Suppressor macrophage (primary cell): ENCODE measurements around the gene GOPC.

Experiments used
- DNase-seq, 4 experiments: peaks; one replicate each; pipeline ENCODE4 v3.0.0-alpha.2; 2020 to 2022

Gene GOPC

GRCh38 chr6:117595099-117595923 lies 7.0 kb downstream of the GOPC start:
- no peak for DNase-seq

- no peak for DNase-seq
These were observed 9.1 kb downstream of the GOPC start for GRCh38 chr6:117592983-117593759.

GRCh38 chr6:117591405-117591804 lies 10.9 kb downstream of the GOPC start:
- DNase-seq, result no peak

DNA sequence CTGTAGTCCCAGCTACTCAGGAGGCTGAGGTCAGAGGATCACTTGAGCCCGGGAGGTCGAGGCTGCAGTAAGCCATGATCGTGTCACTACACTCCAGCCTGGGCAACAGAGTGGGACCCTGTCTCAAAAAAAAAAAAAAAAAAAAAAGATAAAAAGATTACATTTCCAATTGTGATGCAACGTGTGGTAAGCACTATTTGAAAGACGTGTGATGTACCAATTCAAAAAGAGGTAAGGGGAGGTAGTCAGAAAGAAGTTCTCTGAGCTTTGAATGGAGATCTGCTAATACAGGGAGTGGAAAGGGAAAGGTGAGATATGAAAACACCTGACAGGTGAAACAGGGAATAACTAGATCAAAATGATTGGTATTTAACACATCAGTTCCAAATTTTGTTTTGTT lies 11.9 kb downstream of the GOPC start:
- no peak for DNase-seq

- DNase-seq, result no peak
These were observed 16.7 kb downstream of the GOPC start for GRCh38 chr6:117585647-117586046.

DNA sequence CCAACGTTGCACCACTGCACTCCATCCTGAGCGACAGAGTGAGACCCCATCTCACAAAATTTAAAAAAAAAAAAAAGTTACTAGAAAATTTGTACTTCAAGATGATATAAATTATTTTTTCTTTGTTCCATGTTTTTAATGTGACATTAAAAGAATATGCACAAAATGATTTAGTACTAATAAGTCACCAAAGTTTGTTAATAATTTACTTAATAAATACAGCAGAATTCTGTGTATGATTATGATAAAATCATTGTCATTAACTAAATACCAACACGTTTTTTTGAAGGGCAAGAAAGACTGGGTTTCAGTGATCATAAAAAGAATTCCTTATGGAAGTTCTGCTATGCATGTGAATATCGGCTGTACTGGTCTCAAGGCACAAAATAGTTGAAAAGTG lies 28.1 kb downstream of the GOPC start:
- DNase-seq, result no peak

DNA sequence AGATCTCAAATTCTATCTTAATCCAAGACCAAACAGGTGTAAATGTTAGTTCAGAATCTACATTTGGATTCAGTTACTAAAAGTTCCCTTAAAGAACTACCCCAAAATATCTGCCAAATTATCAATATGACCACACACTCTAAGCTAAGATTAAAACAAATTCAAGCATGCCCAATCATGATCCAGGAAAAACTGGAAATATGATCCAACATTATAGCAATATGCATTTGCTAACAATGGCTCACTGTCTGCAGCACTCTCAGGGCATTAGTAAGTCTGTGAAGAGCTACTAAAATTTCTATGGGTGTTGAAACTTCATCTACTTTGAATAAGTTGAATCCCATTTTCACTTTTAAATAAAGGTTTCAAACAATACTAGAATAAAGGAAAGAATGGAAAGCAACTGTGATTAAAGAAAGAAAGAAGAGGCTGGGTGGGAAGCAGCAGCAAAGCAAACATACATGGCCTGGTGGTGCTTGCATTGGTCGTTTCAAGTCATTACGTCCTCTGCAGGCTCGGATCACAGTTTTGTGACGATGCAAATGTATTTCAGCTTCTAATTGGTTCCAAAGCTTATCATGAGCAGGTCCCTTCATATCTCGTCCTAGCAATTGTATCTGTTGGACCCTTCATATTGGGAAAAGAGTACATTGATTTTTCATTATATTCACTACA lies 29.2 kb downstream of the GOPC start:
- DNase-seq, result no peak

GRCh38 chr6:117568831-117569410 lies 33.4 kb downstream of the GOPC start:
- DNase-seq, result no peak

DNA sequence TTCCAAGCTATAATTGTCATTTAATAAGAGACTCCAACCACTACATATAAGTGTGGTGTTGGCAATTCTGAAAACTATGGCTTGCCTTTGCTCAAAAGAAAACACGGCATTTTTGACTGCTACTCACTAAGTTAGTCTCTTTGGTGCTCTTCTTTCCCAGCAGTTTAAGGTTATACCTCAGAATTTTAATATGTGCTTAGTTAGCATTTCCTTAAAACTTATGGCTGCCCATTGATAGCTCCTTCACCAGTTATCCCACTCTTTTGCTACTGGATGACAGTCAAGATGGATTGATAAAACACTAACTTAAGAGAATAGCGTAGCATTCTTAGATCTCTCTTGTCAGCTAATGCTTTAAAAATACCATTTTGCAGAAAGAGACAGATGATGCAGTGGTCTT lies 34.1 kb downstream of the GOPC start:
- no peak for DNase-seq

DNA sequence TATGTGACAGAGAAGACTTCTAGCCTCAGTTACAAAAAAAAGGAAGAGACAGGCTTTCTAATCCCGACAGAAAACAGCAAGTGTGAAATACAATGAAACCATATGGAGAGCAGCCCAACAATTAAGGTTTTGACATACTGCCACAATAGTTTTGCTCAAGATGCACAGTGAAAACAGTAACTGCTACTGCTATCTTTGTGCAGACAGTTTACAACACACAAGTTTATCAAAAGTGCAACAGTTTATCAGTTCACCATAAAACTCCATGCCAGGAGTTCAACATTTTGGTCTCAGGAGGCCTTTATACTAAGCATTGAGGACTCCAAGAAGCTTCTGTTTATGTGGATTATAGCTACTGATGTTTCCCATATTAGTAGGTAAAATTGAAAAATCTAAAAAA lies 37.6 kb downstream of the GOPC start:
- DNase-seq, result no peak

DNA sequence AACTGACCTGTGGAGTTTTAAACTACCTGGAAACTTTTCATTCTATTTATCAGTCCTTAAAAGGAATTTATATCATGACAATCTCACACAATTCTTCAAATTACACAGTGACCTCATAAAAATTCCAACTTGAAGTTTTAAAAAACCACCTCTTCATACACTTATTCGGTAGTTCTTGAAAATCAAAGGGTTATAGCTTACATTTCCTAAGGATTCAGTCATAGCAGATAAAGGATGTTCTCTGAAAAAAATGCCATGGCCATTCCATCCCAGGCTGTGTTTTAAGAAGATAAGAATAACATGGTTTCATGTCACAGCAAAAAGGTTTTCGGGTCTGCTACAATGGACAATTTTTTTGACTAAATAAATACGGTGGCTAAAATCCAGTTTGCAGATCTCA lies 41.2 kb downstream of the GOPC start:
- no peak for DNase-seq

GRCh38 chr6:117559299-117559698 lies 43.0 kb downstream of the GOPC start:
- DNase-seq, result no peak

- no peak for DNase-seq
These were observed 43.5 kb downstream of the GOPC start for GRCh38 chr6:117558818-117559217.

- no peak for DNase-seq
These were observed 44.4 kb downstream of the GOPC start for GRCh38 chr6:117557951-117558350.

- DNase-seq, result peak; percentile 55 to 88 (median 65)
These were observed 46.3 kb downstream of the GOPC start for GRCh38 chr6:117555882-117556498.

- DNase-seq, result peak; percentile 5 to 39 (median 15)
These were observed 47.0 kb downstream of the GOPC start for GRCh38 chr6:117555262-117555849.

DNA sequence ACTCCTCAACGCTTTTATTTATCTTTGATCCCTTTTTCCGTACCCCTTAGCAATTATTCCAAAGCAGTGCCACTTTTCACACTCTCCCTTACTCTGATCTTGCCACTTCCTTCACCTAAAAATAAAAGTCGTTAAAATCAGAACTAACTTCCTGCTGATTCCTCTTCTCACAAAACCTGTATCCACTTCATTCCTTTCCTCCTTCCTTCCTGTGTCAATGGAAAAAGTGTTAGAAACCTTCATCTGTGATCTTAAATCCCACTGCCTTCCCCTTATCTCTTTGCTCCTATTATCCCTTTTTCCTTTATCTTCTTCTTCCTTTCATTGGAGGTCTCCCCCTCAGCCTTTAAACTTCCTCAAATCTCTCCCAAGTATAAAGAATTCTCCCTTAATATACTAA lies 49.2 kb downstream of the GOPC start:
- no peak for DNase-seq

DNA sequence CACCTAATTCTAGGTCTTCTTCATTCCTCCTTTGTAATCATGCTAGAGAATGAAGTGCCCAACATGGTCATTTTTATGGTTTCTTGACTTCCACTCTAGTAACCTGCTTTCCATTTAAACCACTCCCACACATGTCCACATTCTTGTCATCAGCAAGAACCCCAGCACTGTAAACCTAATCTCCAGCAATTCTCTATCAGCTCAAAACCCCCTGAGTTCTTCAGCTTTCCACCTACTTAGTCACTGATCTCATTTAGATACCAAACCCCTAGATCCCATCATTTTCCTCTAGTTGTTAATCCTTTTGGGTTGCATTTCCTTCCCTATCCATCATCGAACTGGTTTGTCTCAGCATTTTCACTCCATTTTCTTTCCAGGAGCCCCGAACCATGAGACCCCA lies 49.7 kb downstream of the GOPC start:
- DNase-seq, result no peak

DNA sequence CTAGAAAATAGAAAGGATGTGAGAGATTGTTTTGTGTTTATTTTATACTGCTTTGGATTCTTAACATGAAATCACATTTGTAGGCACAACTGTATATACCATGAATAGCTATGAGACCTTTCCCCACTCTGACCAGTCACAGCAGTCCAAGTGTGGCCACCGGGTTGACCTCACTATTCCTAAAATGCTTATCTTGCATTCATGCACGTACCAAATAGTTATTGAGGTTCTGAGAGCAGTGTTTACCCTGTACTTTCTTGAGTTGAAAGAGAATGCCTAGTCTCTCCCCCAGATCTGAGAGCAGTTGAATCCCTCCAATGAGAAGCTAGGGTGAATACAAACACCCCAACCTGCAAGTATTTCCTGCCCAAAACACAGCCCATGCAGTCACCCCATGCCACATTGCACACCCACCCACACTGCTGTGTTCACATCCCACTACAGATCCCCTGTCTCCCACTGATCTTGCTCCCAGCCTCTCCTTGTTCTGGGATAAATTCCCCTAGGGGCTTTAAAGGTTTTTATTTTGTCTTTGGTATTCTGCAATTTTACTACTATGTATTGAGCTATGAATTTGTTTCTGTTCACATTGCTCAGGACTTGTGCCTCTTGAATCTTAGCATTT lies 51.6 kb downstream of the GOPC start:
- DNase-seq, result no peak

DNA sequence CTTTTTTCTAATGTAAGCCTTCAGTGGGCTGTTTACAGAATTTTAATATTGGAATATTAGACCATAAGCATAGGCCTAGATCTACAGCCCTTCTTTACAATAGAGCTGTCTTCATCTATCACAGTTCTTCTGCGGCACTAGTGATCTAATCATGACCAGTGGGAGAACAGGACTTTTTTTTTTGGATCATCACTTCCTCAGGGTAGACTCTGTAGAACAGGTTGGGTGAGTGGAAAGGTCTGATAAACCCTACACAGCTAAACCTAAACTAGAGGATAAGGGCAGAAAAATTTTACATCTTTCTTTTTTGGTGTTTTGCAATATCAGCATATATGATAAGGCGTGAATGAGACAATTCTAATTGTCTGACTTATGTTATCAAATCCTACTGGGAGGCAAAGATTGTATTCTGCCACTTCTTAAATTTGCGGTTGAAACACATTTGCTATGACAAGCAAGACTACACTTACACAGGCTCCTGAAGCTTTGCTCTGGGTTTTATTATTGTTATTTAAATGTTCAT lies 52.2 kb downstream of the GOPC start:
- no peak for DNase-seq

- no peak for DNase-seq
These were observed 52.7 kb downstream of the GOPC start for GRCh38 chr6:117549611-117550010.
